IPS-15b (cell line): ENCODE measurements around the gene BDKRB1.

Source experiments
- H3K27me3 ChIP-seq: one replicate; pipeline ENCODE4 v1.6.1; 2013; ENCODE audit warnings: low read length; ENCODE audit not compliant: control insufficient read depth, insufficient read depth
- H3K36me3 ChIP-seq: one replicate; pipeline ENCODE4 v1.6.1; 2013; ENCODE audit warnings: low read length; ENCODE audit not compliant: control insufficient read depth, insufficient read depth
- H3K4me1 ChIP-seq: one replicate; pipeline ENCODE4 v1.6.1; 2013; ENCODE audit warnings: mild to moderate bottlenecking, low read length; ENCODE audit not compliant: control insufficient read depth, insufficient read depth
- H3K4me3 ChIP-seq: one replicate; pipeline ENCODE4 v1.5.1; 2013; ENCODE audit warnings: low read depth, low read length
- H3K9ac ChIP-seq: one replicate; pipeline ENCODE4 v1.6.1; 2013; ENCODE audit warnings: low read depth, mild to moderate bottlenecking, low read length
- H3K9me3 ChIP-seq: one replicate; pipeline ENCODE4 v1.6.1; 2013; ENCODE audit warnings: mild to moderate bottlenecking, low read length; ENCODE audit not compliant: control insufficient read depth, insufficient read depth

Gene BDKRB1

DNA sequence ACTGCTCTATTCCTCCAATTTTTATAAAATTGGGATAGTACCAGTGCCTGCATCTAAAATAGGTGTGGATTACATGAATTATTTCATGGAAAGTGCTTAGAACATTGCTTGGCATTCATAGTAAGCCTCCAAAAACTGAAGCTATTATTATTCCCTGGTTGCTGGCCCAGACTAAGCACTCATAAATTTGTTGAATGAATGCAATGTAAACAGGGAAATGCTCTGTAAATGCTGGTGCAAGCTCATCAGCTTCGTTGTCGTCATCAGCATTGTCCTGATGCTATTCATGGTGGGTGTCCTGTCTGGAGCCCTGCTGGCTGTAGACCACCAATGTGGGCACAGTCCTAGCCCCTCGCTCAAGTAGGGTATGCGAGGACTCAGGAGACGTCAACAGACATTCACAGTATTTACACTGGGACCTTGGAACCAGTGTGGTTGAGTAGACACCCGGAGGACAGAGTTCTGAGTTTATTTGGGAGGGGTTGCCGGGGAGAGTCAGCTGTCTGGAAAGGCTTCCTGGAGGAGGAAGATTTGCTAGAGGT lies 34.8 kb upstream of the BDKRB1 start:
- no peaks in the 10 kb centered on the region for H3K36me3 ChIP-seq
- no peaks in the 10 kb centered on the region for H3K27me3 ChIP-seq
- no peaks in the 10 kb centered on the region for H3K9me3 ChIP-seq
- no peak overlapping the region for H3K9ac ChIP-seq
- H3K4me3 ChIP-seq: no peak overlapping the region
- peaks cover 3% of the 10 kb centered on the region for H3K4me1 ChIP-seq

DNA sequence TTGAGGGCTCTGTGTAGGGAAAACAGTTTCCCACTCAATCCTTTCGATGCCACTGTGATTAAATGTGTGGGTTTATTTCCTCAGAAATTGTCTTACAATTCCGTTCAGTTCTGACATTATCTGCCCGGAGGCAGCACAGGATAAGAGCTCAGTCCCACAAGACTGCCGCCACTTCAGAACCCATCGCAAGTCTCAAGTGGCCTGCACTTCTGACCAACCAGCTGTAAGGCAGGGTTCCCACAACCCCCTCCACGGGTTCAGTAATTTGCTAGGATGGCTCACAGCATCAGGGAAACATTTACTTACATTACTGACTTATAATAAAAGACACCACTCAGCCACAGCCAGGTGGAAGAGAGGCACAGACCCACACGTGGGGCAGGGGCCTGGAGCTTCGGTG lies 34.2 kb upstream of the BDKRB1 start:
- Histone ChIP-seq H3K27me3 (no peaks in the 10 kb centered on the region), H3K9ac (no peak overlapping the region), H3K4me1 (peaks cover 3% of the 10 kb centered on the region), H3K36me3 (no peaks in the 10 kb centered on the region), H3K9me3 (no peaks in the 10 kb centered on the region), H3K4me3 (no peak overlapping the region)

DNA sequence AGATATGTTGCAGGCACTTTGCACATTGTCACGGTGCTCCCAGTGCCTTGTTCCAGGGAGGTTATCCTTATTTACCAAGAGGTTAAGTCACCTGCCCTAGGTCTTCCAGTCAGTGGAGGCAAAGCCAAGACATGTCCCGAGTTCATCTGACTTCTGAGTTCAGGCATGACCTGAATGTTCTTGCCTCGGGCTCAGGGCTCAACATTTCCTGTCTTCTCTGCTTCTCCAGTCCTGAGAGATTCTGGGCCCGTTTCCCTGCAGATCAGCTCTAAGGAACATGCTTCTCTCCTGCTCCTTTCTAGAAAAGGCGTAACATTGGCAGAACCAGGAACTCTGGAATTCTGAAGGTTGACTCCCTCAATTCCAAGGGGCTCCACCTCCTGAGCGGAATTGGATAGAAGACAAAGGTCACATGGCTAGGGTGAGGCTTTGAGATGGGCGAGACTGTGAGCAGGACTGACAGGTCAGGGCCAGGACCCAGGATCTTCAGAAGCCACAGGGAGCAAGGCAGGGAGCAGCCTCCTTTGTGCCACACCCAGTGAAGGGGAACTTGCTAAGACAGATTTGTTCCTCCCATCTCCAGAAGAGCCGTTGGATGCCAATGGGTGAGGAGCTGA lies 31.4 kb upstream of the BDKRB1 start:
- H3K27me3 ChIP-seq: no peaks in the 10 kb centered on the region
- H3K9me3 ChIP-seq: no peaks in the 10 kb centered on the region
- H3K4me3 ChIP-seq: no peak overlapping the region
- no peaks in the 10 kb centered on the region for H3K36me3 ChIP-seq
- peaks cover 3% of the 10 kb centered on the region for H3K4me1 ChIP-seq
- H3K9ac ChIP-seq: no peak overlapping the region

DNA sequence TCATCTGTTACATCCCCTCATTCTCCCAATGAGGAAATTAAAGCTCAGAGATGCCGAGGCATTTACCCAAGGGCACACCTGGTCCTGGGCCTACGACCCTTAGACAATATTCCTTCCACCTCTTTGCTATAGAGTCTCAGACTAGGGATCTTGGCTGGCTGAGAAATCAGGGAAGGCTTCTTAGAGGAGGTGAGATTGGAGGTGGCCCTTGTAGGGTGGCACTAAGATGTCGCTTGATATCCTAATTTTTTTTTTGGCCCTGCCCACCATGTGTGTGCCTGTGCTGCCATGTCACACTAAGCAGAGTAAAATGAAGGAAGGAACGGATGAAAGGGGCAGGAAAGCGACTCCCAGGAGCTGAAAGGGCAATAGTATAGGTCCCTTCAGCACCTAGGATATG lies 30.8 kb upstream of the BDKRB1 start:
- Histone ChIP-seq H3K9me3 (no peaks in the 10 kb centered on the region), H3K4me1 (peaks cover 3% of the 10 kb centered on the region), H3K36me3 (no peaks in the 10 kb centered on the region), H3K27me3 (no peaks in the 10 kb centered on the region), H3K4me3 (no peak overlapping the region), H3K9ac (no peak overlapping the region)

DNA sequence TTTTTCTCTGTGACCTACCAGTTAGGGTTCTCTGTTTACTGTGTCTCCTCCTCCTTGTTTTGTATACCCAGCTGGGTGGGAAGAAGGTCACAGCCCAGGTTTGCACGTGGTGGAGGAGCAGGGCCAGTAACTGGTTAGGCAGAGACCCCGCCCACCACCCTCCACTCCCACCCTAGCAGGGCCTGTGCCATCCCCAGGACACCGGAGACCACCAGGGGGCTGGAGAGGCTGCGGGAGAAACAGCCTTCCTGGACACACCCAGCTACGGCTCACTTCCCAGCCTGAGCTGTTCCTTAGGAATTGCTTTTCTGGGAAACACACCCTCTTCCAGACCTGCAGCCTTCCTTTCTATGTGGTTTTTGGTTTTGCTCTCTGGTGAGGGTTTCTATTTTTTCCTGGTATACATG lies 30.3 kb upstream of the BDKRB1 start:
- no peak overlapping the region for H3K9ac ChIP-seq
- H3K4me1 ChIP-seq: peaks cover 3% of the 10 kb centered on the region
- H3K9me3 ChIP-seq: no peaks in the 10 kb centered on the region
- no peaks in the 10 kb centered on the region for H3K27me3 ChIP-seq
- H3K36me3 ChIP-seq: no peaks in the 10 kb centered on the region
- no peak overlapping the region for H3K4me3 ChIP-seq

DNA sequence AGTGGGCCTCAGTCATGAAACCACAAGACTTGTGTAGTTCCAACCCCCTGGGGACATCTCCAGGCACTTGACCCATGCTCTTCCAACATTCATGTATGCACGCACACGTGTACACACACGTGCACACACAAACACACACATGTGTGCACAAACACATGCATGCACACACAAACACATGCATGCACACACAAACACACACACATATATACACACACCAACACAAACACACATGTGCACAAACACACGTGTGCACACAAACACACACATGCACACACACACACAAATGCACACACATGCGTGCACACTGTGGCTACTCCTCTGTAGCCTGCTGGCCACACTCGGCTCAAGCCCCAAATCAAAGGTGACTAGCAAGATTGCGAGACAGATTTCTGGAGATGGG lies 28.6 kb upstream of the BDKRB1 start:
- Histone ChIP-seq H3K27me3 (no peaks in the 10 kb centered on the region), H3K4me3 (no peak overlapping the region), H3K9ac (no peak overlapping the region), H3K4me1 (peaks cover 3% of the 10 kb centered on the region), H3K9me3 (no peaks in the 10 kb centered on the region), H3K36me3 (no peaks in the 10 kb centered on the region)

DNA sequence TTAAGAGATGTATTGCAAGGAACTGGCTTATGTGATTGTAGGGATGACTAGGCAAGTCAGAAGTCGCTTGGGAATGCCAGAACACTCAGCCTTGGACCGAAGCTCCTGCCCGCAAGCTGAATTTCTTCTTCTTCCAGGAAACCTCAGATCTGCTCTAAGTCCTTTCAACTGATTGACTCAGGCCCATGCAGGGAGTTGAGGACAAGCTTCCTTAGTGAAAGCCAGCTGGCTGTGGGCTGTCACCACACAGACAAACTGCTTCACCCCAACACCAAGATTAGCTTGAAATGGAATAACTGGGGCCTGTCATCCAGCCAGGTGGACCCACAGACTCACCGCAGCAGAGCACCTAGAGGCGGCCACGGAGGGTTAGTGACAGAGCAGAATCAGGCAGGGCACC lies 26.7 kb upstream of the BDKRB1 start:
- Histone ChIP-seq H3K27me3 (no peaks in the 10 kb centered on the region), H3K36me3 (no peaks in the 10 kb centered on the region), H3K4me1 (peaks cover 3% of the 10 kb centered on the region), H3K9ac (no peak overlapping the region), H3K9me3 (no peaks in the 10 kb centered on the region), H3K4me3 (no peak overlapping the region)

DNA sequence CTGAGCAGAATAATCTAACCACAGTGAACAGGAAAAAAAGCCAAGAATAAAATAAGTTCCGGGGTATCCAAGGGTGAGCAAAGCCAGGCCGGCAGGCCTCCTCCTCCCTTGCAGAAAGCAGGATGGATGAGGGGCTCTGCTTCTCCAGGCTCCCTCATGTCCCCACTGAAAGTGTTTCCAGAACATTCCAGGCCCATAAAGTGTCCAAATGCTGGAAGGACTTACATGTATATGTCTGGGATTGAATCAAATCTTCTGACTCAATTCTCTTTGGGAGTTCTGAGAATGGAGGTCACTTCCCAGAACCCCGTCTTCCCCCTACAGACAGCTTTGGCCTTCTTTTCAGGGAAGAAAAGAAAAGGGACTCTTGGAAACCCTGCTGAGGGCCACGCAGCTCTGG lies 25.0 kb upstream of the BDKRB1 start:
- Histone ChIP-seq H3K36me3 (no peaks in the 10 kb centered on the region), H3K27me3 (no peaks in the 10 kb centered on the region), H3K4me3 (no peak overlapping the region), H3K4me1 (peaks cover under 1% of the 10 kb centered on the region), H3K9ac (no peak overlapping the region), H3K9me3 (no peaks in the 10 kb centered on the region)

DNA sequence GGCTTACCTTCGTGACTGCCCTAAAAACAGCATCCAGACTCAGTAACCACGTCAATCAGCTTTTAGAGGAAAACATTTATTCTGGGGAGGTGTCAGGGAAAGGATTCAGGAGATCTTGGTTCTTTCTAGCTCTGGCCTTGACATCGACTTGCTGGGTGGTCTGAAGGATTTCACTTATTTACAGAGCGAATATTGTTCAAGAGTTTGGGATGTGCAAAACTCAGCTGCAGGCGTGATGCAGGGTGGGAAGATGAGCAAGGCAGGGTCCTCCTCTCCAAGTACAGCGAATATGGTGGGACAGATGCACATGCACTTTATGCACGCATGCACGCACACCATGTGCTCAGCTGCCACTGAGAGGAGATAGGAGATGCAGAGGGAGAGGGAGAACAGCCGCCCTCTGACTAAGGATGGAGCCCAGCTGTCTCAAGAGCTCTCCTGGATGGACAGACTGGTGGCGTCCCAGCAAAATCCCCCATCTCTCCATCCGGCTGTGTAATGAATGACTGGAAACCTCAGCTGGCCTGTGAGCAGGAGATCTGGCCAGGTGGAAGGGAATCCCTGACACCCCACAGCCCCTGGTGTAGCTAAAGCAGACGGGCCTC lies 24.4 kb upstream of the BDKRB1 start:
- H3K9ac ChIP-seq: no peak overlapping the region
- H3K4me1 ChIP-seq: no peaks in the 10 kb centered on the region
- H3K9me3 ChIP-seq: no peaks in the 10 kb centered on the region
- no peak overlapping the region for H3K4me3 ChIP-seq
- no peaks in the 10 kb centered on the region for H3K27me3 ChIP-seq
- no peaks in the 10 kb centered on the region for H3K36me3 ChIP-seq

DNA sequence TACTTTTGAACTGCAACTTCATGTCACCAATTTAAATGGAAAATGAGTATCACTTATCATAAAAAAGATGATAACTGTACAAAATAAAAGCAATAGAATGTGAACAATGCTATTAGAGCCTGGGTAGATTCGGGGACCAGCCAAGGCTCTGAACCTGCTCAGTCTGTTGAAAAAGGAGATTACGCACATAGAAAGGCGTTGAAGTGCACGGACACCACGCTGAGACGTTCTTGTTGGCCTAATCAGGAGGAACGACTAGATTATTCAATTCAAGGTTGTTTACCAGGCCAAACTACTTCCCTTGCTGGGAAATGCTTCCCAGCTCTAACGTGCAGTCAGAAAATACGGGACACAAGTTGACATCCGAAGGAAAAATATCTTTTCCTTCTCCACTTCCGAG lies 23.5 kb upstream of the BDKRB1 start:
- no peaks in the 10 kb centered on the region for H3K4me1 ChIP-seq
- H3K9me3 ChIP-seq: no peaks in the 10 kb centered on the region
- H3K9ac ChIP-seq: no peak overlapping the region
- H3K27me3 ChIP-seq: no peaks in the 10 kb centered on the region
- no peak overlapping the region for H3K4me3 ChIP-seq
- no peaks in the 10 kb centered on the region for H3K36me3 ChIP-seq

DNA sequence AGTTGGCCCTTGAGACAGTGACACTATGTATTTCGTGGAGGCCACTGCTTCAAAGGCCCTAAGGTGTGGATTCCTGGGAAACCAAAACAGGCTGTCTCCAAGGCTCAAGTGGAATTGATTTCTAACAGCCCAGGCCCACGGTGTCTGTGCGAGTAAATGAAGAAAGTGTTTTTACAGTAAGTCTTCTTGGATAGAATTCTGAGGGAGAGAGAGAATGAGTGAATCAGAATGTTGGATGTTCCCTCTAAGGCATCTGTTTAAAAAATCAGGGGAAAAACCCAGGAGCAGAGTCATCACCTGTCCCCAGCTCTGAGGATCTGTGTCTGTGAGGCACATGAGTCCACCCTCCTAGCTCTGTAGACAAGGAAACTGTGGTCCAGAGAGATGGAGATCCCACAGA lies 22.3 kb upstream of the BDKRB1 start:
- Histone ChIP-seq H3K9me3 (no peaks in the 10 kb centered on the region), H3K36me3 (no peaks in the 10 kb centered on the region), H3K27me3 (no peaks in the 10 kb centered on the region), H3K9ac (no peak overlapping the region), H3K4me3 (no peak overlapping the region), H3K4me1 (no peaks in the 10 kb centered on the region)

DNA sequence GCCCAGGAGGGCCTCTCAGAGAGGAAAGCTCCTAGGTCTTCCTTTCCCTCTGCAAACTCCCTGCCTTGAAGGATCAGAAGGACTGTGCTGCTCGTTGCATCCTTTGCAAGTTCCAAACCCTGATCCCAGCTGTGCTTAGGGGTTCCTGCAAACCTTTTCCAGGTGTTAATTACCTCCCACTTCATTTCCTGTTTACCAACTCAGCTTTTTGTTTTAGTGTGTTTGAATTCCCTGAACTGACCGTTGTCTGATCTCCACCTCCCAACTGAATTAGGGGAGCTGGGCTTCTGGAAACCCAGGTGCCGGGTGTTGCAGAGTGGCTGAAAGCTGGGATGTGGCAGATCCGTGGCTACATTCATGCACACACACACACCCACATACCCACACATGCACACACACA lies 20.6 kb upstream of the BDKRB1 start:
- Histone ChIP-seq H3K36me3 (no peaks in the 10 kb centered on the region), H3K4me1 (no peaks in the 10 kb centered on the region), H3K9ac (no peak overlapping the region), H3K4me3 (no peak overlapping the region), H3K9me3 (no peaks in the 10 kb centered on the region), H3K27me3 (no peaks in the 10 kb centered on the region)
